Measurements from ENCODE around the gene OR52B2.

The OR52B2 gene

DNA sequence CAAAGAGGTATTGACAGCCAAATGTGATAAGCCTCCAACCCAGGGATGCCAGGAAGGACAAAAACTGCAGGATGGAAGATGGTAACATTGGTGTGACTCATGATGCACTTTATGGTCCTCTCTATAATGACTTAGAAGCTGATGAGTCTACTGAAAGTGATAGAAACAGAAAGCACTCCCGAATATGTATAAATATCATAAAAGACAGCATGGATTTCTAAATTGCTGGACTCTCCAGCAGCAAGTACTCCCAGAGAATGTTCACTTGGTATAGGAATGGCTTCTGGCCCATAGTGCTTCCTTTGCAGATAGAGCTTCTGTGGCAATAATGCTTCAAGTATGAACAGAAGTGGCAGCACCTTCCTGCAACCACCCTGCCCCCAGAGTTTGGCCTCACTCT is at the start of gene OR52B2:
OR52B2 (minus strand) TSS at position 101 of the 400 bp plus-strand sequence; CDS start at position 101, 0 bp downstream.
- Histone ChIP-seq H3K27me3 (ENCODE audit: control insufficient read depth in 1 of 2, insufficient read depth in 2 of 2, low read length in 2 of 2) (no peaks in the 10 kb centered on the region), H3K4me1 (ENCODE audit: control insufficient read depth in 1 of 2, insufficient read depth in 2 of 2, low read length in 2 of 2) (no peaks in the 10 kb centered on the region), H3K9ac (ENCODE audit: low read depth in 1 of 2, low read length in 2 of 2) (no peak within 1 kb of the TSS), H3K4me3 (ENCODE audit: low read depth in 1 of 2, low read length in 2 of 2) (no peak within 1 kb of the TSS), H3K9me3 (ENCODE audit: control insufficient read depth in 1 of 2, low read length in 2 of 2) (no peaks in the 10 kb centered on the region), H3K27ac (ENCODE audit: low read depth, low read length) (no peak within 1 kb of the TSS), H3K36me3 (ENCODE audit: control insufficient read depth in 1 of 2, insufficient read depth in 2 of 2, low read length in 2 of 2) (no peaks in the 10 kb centered on the region)

DNA sequence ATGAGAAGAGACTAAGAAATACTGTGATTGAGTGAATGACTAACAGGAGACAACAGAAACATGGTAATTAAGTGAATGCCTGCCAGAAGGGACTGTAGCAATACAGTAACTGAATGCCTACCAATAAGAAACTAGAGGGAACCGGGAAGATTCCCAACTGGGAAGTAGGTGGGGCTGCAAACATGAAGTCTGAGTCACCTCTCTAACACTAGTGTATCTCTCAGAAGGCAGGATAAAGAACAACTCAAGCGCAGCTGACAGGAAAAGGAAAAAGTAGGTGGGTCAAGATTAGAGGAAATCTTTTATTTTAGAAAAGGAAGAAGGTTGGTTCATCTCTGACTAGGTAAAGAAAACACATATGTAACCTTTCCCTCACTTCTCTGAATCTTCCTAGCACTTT is 49.2 kb upstream of the OR52B2 start:
- no peak overlapping the region for H3K27ac ChIP-seq (ENCODE audit: low read depth, low read length)
- no peaks in the 10 kb centered on the region for H3K4me1 ChIP-seq (ENCODE audit: control insufficient read depth in 1 of 2, insufficient read depth in 2 of 2, low read length in 2 of 2)
- no peak overlapping the region for H3K9ac ChIP-seq (ENCODE audit: low read depth in 1 of 2, low read length in 2 of 2)
- H3K4me3 ChIP-seq (ENCODE audit: low read depth in 1 of 2, low read length in 2 of 2): no peak overlapping the region
- H3K27me3 ChIP-seq (ENCODE audit: control insufficient read depth in 1 of 2, insufficient read depth in 2 of 2, low read length in 2 of 2): no peaks in the 10 kb centered on the region
- H3K9me3 ChIP-seq (ENCODE audit: control insufficient read depth in 1 of 2, low read length in 2 of 2): no peaks in the 10 kb centered on the region
- H3K36me3 ChIP-seq (ENCODE audit: control insufficient read depth in 1 of 2, insufficient read depth in 2 of 2, low read length in 2 of 2): peaks cover 77 to 98% of the 10 kb centered on the region in 2 donors

DNA sequence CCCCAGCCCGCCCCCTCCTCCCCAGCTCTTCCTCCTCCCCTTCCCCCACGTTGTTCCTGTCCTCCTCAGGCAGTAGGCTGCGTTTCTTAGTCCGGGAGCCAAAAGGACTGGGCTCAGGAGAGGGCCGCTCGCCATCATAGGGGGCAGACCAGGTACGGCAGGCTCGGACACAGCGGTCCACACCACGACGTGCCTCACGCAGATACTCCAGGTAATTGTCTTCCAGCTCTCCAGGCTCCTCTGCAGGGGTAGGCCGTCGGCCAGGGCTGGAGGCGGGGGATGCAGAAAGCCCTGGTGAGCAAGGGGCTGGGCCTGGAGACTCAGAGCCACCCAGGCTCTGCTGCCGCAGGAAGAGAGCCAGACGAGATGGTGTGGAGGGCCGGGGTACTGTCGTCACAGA is 47.6 kb upstream of the OR52B2 start:
- no peak overlapping the region for H3K27ac ChIP-seq (ENCODE audit: low read depth, low read length)
- H3K9ac ChIP-seq (ENCODE audit: low read depth in 1 of 2, low read length in 2 of 2): no peak overlapping the region
- H3K4me1 ChIP-seq (ENCODE audit: control insufficient read depth in 1 of 2, insufficient read depth in 2 of 2, low read length in 2 of 2): no peaks in the 10 kb centered on the region
- H3K9me3 ChIP-seq (ENCODE audit: control insufficient read depth in 1 of 2, low read length in 2 of 2): no peaks in the 10 kb centered on the region
- no peaks in the 10 kb centered on the region for H3K27me3 ChIP-seq (ENCODE audit: control insufficient read depth in 1 of 2, insufficient read depth in 2 of 2, low read length in 2 of 2)
- peaks cover 81 to 98% of the 10 kb centered on the region in 2 donors for H3K36me3 ChIP-seq (ENCODE audit: control insufficient read depth in 1 of 2, insufficient read depth in 2 of 2, low read length in 2 of 2)
- H3K4me3 ChIP-seq (ENCODE audit: low read depth in 1 of 2, low read length in 2 of 2): no peak overlapping the region

DNA sequence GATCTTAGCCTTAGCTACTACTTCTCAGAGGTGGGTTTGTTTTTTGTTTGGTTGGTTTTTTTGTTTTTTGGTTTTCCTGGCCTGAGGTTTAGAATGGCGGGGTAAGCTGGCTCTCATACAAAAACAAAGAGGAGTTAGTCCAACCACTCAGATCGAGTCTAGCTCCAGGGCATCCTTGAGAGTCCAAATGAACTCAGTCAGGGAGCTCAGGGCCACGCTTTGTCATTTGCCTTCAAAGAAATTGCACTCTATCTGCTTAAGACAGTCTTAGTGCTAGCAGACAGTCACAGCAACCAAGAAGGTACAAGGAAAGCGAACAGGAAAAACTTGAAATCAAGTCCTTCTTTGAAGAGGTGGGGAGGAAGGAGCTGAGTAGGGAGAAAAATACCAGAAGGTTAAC is 46.4 kb upstream of the OR52B2 start:
- Histone ChIP-seq H3K27ac (ENCODE audit: low read depth, low read length) (no peak overlapping the region), H3K4me3 (ENCODE audit: low read depth in 1 of 2, low read length in 2 of 2) (no peak overlapping the region), H3K27me3 (ENCODE audit: control insufficient read depth in 1 of 2, insufficient read depth in 2 of 2, low read length in 2 of 2) (no peaks in the 10 kb centered on the region), H3K36me3 (ENCODE audit: control insufficient read depth in 1 of 2, insufficient read depth in 2 of 2, low read length in 2 of 2) (peaks cover 76 to 98% of the 10 kb centered on the region in 2 donors), H3K4me1 (ENCODE audit: control insufficient read depth in 1 of 2, insufficient read depth in 2 of 2, low read length in 2 of 2) (no peaks in the 10 kb centered on the region), H3K9me3 (ENCODE audit: control insufficient read depth in 1 of 2, low read length in 2 of 2) (no peaks in the 10 kb centered on the region), H3K9ac (ENCODE audit: low read depth in 1 of 2, low read length in 2 of 2) (no peak overlapping the region)

DNA sequence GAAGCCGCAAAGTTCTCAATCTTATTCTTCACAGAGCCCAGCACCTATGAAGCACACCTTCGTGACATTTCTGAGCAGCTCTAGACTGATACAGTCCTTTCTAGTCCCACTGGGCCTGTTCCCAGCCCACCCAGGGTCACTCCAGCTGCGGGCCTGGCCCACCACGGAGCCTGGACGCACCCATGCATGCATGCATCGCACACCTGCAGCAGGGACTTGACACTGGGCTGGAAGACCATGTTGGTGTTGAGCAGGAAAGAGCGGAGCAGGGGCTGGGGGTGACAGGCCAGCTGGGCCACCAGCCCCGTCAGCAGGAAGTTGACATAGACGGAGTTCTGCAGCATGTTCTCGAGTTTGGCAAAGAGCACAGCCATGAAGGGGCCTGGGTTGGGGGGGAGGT is 44.4 kb upstream of the OR52B2 start:
- H3K9ac ChIP-seq (ENCODE audit: low read depth in 1 of 2, low read length in 2 of 2): no peak overlapping the region
- H3K4me3 ChIP-seq (ENCODE audit: low read depth in 1 of 2, low read length in 2 of 2): no peak overlapping the region
- H3K27me3 ChIP-seq (ENCODE audit: control insufficient read depth in 1 of 2, insufficient read depth in 2 of 2, low read length in 2 of 2): no peaks in the 10 kb centered on the region
- no peaks in the 10 kb centered on the region for H3K9me3 ChIP-seq (ENCODE audit: control insufficient read depth in 1 of 2, low read length in 2 of 2)
- H3K27ac ChIP-seq (ENCODE audit: low read depth, low read length): no peak overlapping the region
- H3K4me1 ChIP-seq (ENCODE audit: control insufficient read depth in 1 of 2, insufficient read depth in 2 of 2, low read length in 2 of 2): no peaks in the 10 kb centered on the region
- peaks cover 63 to 97% of the 10 kb centered on the region in 2 donors for H3K36me3 ChIP-seq (ENCODE audit: control insufficient read depth in 1 of 2, insufficient read depth in 2 of 2, low read length in 2 of 2)

DNA sequence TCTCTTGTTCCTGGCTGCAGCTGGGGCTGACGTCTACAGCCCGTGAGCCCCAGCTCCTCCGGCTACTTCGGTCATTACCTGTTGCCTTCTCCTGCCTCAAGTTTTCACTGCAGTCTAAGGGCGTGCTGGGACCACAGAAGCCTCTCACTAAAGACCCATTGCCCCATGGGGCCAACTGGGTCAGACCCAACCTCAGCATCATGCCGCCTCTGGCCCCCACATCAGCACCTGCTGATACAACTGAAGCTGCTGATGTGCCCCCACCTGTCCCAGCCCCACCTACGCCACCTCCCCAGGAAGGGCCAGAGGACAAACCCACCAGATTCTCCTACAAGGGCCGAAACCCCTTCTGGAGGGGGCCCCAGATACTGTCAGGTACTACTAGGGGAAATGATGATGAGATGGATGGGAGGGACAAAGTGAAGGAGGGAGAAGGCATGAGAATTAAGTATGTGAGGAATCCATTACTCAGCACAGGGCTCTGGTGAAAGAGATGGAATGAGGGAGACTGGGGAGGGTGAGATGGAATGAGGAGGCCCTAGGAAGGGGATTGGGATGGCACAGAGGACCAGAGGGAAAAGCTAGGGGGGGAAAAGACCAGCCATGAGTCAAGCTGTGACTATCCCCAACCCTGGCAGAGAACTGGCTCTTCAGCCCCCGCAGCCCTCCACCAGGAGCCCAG is 40.3 kb upstream of the OR52B2 start:
- Histone ChIP-seq H3K4me1 (ENCODE audit: control insufficient read depth in 1 of 2, insufficient read depth in 2 of 2, low read length in 2 of 2) (no peaks in the 10 kb centered on the region), H3K4me3 (ENCODE audit: low read depth in 1 of 2, low read length in 2 of 2) (no peak overlapping the region), H3K36me3 (ENCODE audit: control insufficient read depth in 1 of 2, insufficient read depth in 2 of 2, low read length in 2 of 2) (peaks cover 42 to 88% of the 10 kb centered on the region in 2 donors), H3K9ac (ENCODE audit: low read depth in 1 of 2, low read length in 2 of 2) (no peak overlapping the region), H3K9me3 (ENCODE audit: control insufficient read depth in 1 of 2, low read length in 2 of 2) (no peaks in the 10 kb centered on the region), H3K27ac (ENCODE audit: low read depth, low read length) (no peak overlapping the region), H3K27me3 (ENCODE audit: control insufficient read depth in 1 of 2, insufficient read depth in 2 of 2, low read length in 2 of 2) (no peaks in the 10 kb centered on the region)

DNA sequence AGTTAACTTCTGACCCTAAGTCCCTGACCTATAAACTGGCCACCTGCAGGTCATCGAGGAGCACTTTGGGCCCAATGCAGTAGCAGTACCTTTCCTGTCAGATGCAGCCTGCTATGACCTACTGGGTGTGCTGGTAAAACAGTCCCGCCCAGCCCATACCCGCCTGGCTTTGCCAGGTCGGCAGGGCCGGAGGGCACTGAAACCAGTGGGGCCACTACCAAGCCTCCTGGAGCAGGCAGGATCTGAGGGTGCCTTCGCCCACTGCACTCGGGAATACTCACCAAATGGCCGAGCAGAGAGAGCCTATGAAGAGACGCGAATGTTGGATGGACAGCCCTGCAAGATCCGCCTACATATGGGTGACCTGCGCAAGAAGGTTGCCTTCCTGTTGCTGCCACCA is 39.7 kb upstream of the OR52B2 start:
- Histone ChIP-seq H3K4me3 (ENCODE audit: low read depth in 1 of 2, low read length in 2 of 2) (no peak overlapping the region), H3K9me3 (ENCODE audit: control insufficient read depth in 1 of 2, low read length in 2 of 2) (no peaks in the 10 kb centered on the region), H3K36me3 (ENCODE audit: control insufficient read depth in 1 of 2, insufficient read depth in 2 of 2, low read length in 2 of 2) (peaks cover 37 to 88% of the 10 kb centered on the region in 2 donors), H3K9ac (ENCODE audit: low read depth in 1 of 2, low read length in 2 of 2) (no peak overlapping the region), H3K27me3 (ENCODE audit: control insufficient read depth in 1 of 2, insufficient read depth in 2 of 2, low read length in 2 of 2) (no peaks in the 10 kb centered on the region), H3K4me1 (ENCODE audit: control insufficient read depth in 1 of 2, insufficient read depth in 2 of 2, low read length in 2 of 2) (no peaks in the 10 kb centered on the region), H3K27ac (ENCODE audit: low read depth, low read length) (no peak overlapping the region)

DNA sequence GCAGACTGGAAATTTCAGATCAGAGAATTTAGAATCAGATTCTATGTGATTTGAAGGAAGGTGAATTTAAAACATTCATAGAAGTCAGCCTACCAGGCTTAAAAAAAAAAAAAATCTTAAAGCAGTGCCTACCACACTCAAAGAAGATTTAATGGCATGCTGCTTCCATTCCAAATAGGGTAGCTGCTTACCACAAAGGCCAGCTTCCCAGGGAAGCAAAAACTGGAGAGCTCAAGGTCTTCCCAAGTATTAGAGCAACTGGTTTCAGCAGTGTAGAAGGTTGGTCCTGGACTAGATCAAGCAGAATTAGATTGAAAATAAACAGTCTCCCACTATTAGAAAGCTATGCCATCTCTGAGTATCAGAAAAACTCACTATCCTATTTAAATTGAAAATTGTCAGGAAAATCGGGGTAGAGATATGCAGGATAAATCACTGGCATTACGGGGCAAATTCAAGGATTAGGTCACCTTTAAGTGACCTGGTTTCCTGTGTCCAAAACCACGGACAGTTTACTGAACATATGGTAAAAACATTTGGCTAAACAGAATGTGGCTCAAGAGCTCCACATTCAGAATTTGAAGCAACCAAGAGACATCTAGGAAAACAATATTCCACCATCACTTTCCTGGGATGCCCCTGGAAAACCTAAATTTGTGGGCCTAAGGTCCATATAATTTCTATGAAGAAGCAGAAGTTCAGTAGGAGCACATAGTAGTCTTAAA is 36.5 kb upstream of the OR52B2 start:
- Histone ChIP-seq H3K4me1 (ENCODE audit: control insufficient read depth in 1 of 2, insufficient read depth in 2 of 2, low read length in 2 of 2) (no peaks in the 10 kb centered on the region), H3K4me3 (ENCODE audit: low read depth in 1 of 2, low read length in 2 of 2) (no peak overlapping the region), H3K9ac (ENCODE audit: low read depth in 1 of 2, low read length in 2 of 2) (no peak overlapping the region), H3K27me3 (ENCODE audit: control insufficient read depth in 1 of 2, insufficient read depth in 2 of 2, low read length in 2 of 2) (no peaks in the 10 kb centered on the region), H3K27ac (ENCODE audit: low read depth, low read length) (no peak overlapping the region), H3K9me3 (ENCODE audit: control insufficient read depth in 1 of 2, low read length in 2 of 2) (no peaks in the 10 kb centered on the region), H3K36me3 (ENCODE audit: control insufficient read depth in 1 of 2, insufficient read depth in 2 of 2, low read length in 2 of 2) (peaks cover 10 to 72% of the 10 kb centered on the region in 2 donors)

DNA sequence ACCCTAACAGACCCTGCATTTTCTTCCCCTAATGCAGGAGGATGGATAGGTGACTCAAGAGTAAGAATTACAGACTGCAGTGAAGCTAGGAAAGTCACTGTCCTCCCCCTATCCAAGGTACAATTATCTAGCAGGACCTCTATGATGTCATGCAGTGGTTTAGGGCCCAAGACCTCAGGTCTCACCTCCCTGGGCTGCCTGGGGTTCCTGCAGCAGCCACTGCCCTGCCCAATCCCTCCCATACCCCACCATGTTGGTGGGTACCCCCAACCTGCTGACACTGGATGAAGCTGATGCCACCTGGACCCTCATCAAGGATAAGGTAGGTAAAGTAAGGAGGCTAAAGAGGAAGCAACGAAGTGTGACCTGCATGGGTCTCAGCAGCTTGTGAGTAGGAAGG is 35.2 kb upstream of the OR52B2 start, which contains the start of gene C11orf42:
C11orf42 (plus strand) TSS at position 192 of the 400 bp plus-strand sequence; CDS start at position 251, 59 bp downstream.
- H3K9ac ChIP-seq (ENCODE audit: low read depth in 1 of 2, low read length in 2 of 2): no peak within 1 kb of the TSS
- peaks cover 10 to 61% of the 10 kb centered on the region in 2 donors for H3K36me3 ChIP-seq (ENCODE audit: control insufficient read depth in 1 of 2, insufficient read depth in 2 of 2, low read length in 2 of 2)
- H3K4me3 ChIP-seq (ENCODE audit: low read depth in 1 of 2, low read length in 2 of 2): no peak within 1 kb of the TSS
- no peaks in the 10 kb centered on the region for H3K27me3 ChIP-seq (ENCODE audit: control insufficient read depth in 1 of 2, insufficient read depth in 2 of 2, low read length in 2 of 2)
- no peaks in the 10 kb centered on the region for H3K9me3 ChIP-seq (ENCODE audit: control insufficient read depth in 1 of 2, low read length in 2 of 2)
- H3K27ac ChIP-seq (ENCODE audit: low read depth, low read length): no peak within 1 kb of the TSS
- no peaks in the 10 kb centered on the region for H3K4me1 ChIP-seq (ENCODE audit: control insufficient read depth in 1 of 2, insufficient read depth in 2 of 2, low read length in 2 of 2)

DNA sequence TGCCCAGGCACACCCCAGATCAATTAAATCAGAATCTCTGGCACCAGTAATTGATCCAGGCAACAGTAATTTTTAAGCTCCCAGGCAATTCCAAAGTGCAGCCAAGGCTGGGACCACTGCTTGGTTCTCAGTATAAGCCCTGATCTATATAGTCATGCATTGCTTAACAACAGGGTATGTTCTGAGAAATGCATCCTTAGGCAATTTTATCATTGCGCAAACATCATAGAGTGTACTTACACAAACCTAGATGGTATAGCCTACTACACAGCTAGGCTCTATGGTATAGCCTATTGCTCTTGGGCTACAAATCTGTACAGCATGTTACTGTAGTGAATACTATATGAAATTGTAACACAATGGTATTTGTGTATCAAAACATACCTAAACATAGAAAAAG is 34.6 kb upstream of the OR52B2 start:
- Histone ChIP-seq H3K4me1 (ENCODE audit: control insufficient read depth in 1 of 2, insufficient read depth in 2 of 2, low read length in 2 of 2) (no peaks in the 10 kb centered on the region), H3K27ac (ENCODE audit: low read depth, low read length) (no peak overlapping the region), H3K4me3 (ENCODE audit: low read depth in 1 of 2, low read length in 2 of 2) (no peak overlapping the region), H3K27me3 (ENCODE audit: control insufficient read depth in 1 of 2, insufficient read depth in 2 of 2, low read length in 2 of 2) (no peaks in the 10 kb centered on the region), H3K9ac (ENCODE audit: low read depth in 1 of 2, low read length in 2 of 2) (no peak overlapping the region), H3K9me3 (ENCODE audit: control insufficient read depth in 1 of 2, low read length in 2 of 2) (no peaks in the 10 kb centered on the region), H3K36me3 (ENCODE audit: control insufficient read depth in 1 of 2, insufficient read depth in 2 of 2, low read length in 2 of 2) (peaks cover 10 to 54% of the 10 kb centered on the region in 2 donors)

All from duodenal mucosa (tissue), 2 donors.